HL-60 (cell line): ENCODE measurements around the gene PPM1A.

Experiments
- DNase-seq, 2 experiments: peaks; one replicate each; pipeline ENCODE4 v3.0.0-alpha.2; 2010 to 2020; ENCODE audit warnings: low read depth in 1 of 2, low spot score in 1 of 2
- H3K27ac ChIP-seq: fragments of 250-450 bp; sonication (Bioruptor Pico); replicated peaks from 2 replicates; pipeline ENCODE4 v1.5.1; 2020; ENCODE audit warnings: mild to moderate bottlenecking, moderate library complexity
- H3K27me3 ChIP-seq: fragments of 250-450 bp; sonication (Bioruptor Pico); 2 replicates; pipeline ENCODE4 v1.5.1; 2021; ENCODE audit warnings: mild to moderate bottlenecking, moderate library complexity; ENCODE audit not compliant: insufficient read depth, poor library complexity, severe bottlenecking
- H3K4me3 ChIP-seq: replicated peaks from 2 replicates; pipeline ENCODE4 v1.5.1; 2011; ENCODE audit warnings: mild to moderate bottlenecking, control low read depth, low read length; ENCODE audit not compliant: insufficient read depth
- GABPA ChIP-seq: IDR thresholded peaks from 2 replicates; pipeline ENCODE4 v1.6.1; 2012; ENCODE audit warnings: low read depth
- POLR2AphosphoS5 ChIP-seq: IDR thresholded peaks from 2 replicates; pipeline ENCODE4 v1.6.1; 2012; ENCODE audit warnings: low read depth
- SPI1 ChIP-seq: IDR thresholded peaks from 2 replicates; pipeline ENCODE4 v1.6.1; 2012; ENCODE audit warnings: low read depth, mild to moderate bottlenecking, borderline replicate concordance
- TF ChIP-seq, protein P1 (sequence below): IDR thresholded peaks from one replicate; pipeline ENCODE4 v1.5.1; 2011; ENCODE audit warnings: low read length, control low read depth, inconsistent platforms; ENCODE audit not compliant: insufficient read depth
- TF ChIP-seq, protein P2 (sequence below): IDR thresholded peaks from 2 replicates; pipeline ENCODE4 v1.6.1; 2012; ENCODE audit warnings: low read depth; ENCODE audit not compliant: insufficient replicate concordance

Gene PPM1A

DNA sequence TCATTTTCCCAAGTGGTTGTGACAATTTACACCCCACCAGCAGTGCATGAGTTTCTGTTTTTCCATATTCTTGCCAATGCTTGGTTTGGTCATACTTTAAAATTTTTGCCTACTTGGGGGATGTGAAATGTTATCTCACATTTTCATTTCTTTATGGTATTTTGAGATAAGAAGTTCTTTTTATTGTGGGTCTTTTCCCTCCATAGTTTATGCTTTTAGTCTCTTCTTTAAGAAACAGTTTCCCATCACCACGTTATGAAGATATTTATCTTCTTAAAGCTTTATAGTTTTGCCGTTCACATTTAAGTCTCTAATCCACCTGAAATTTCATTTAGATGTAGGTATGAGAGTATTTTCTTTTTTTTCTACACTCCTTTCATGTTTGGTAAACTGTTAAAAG, 95.7 kb downstream of the PPM1A start:
- DNase-seq: no peak
- no peak overlapping the region for H3K27ac ChIP-seq
- H3K4me3 ChIP-seq: no peak overlapping the region
- TF ChIP-seq, protein P1, sequence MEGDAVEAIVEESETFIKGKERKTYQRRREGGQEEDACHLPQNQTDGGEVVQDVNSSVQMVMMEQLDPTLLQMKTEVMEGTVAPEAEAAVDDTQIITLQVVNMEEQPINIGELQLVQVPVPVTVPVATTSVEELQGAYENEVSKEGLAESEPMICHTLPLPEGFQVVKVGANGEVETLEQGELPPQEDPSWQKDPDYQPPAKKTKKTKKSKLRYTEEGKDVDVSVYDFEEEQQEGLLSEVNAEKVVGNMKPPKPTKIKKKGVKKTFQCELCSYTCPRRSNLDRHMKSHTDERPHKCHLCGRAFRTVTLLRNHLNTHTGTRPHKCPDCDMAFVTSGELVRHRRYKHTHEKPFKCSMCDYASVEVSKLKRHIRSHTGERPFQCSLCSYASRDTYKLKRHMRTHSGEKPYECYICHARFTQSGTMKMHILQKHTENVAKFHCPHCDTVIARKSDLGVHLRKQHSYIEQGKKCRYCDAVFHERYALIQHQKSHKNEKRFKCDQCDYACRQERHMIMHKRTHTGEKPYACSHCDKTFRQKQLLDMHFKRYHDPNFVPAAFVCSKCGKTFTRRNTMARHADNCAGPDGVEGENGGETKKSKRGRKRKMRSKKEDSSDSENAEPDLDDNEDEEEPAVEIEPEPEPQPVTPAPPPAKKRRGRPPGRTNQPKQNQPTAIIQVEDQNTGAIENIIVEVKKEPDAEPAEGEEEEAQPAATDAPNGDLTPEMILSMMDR: no peak
- TF ChIP-seq POLR2AphosphoS5 (no peak), GABPA (no peak), SPI1 (no peak)
- TF ChIP-seq, protein P2, sequence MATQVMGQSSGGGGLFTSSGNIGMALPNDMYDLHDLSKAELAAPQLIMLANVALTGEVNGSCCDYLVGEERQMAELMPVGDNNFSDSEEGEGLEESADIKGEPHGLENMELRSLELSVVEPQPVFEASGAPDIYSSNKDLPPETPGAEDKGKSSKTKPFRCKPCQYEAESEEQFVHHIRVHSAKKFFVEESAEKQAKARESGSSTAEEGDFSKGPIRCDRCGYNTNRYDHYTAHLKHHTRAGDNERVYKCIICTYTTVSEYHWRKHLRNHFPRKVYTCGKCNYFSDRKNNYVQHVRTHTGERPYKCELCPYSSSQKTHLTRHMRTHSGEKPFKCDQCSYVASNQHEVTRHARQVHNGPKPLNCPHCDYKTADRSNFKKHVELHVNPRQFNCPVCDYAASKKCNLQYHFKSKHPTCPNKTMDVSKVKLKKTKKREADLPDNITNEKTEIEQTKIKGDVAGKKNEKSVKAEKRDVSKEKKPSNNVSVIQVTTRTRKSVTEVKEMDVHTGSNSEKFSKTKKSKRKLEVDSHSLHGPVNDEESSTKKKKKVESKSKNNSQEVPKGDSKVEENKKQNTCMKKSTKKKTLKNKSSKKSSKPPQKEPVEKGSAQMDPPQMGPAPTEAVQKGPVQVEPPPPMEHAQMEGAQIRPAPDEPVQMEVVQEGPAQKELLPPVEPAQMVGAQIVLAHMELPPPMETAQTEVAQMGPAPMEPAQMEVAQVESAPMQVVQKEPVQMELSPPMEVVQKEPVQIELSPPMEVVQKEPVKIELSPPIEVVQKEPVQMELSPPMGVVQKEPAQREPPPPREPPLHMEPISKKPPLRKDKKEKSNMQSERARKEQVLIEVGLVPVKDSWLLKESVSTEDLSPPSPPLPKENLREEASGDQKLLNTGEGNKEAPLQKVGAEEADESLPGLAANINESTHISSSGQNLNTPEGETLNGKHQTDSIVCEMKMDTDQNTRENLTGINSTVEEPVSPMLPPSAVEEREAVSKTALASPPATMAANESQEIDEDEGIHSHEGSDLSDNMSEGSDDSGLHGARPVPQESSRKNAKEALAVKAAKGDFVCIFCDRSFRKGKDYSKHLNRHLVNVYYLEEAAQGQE: no peak
- peaks cover 3% of the 10 kb centered on the region for H3K27me3 ChIP-seq

DNA sequence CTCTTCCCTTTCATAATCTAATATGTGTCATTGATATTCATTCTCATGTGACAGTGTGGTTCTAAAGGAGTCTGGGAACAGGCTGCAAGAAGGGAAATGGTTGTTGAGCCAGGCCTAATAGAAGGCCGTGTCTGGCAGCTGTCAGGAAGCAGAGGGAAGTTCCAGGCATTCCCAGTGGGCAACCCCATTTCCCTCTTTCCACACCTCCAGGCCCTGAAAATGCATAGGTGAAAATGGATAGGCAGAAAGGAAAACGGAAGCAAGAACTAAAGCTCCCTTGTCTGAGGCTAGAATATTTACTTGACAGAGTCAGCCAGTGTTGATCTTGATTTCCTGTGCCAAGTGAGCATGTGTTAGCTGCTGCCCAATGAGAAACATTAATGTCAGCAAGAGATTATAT, 97.7 kb downstream of the PPM1A start:
- TF ChIP-seq POLR2AphosphoS5 (no peak), SPI1 (no peak)
- TF ChIP-seq, protein P1: no peak
- TF ChIP-seq, protein P2: no peak
- DNase-seq: no peak
- H3K27me3 ChIP-seq: peaks cover 3% of the 10 kb centered on the region
- H3K4me3 ChIP-seq: no peak overlapping the region
- H3K27ac ChIP-seq: no peak overlapping the region

DNA sequence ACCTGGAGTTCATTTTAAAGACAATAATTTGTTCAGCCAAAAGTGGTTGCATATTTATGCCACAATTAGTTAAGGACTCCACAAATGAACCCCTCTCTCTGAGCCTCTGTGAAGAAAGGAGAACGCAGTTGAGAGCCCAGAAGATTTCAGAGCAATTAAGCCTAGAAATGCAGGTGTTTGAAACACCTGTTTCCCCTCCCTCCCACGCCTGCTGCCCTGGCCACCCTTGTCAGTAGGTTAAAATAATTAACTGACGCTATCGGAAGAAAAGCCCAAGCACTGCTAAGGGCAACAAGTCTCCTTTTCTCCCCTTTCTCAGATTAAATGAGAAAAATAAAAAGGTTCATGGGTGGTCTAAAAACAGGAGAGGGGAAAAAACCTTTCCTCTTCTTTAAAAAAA, 99.2 kb downstream of the PPM1A start:
- H3K4me3 ChIP-seq: no peak overlapping the region
- no peak overlapping the region for H3K27ac ChIP-seq
- peaks cover 3% of the 10 kb centered on the region for H3K27me3 ChIP-seq
- TF ChIP-seq POLR2AphosphoS5 (no peak), SPI1 (no peak), GABPA (no peak)
- TF ChIP-seq, protein P2: no peak
- TF ChIP-seq, protein P1: no peak
- DNase-seq: no peak
